Cerebellar nuclear complex (tissue), 1 donor: ENCODE results near the gene SLC2A5.
"Not testable (repeated sequence)": the region's sequence is repeated elsewhere in the genome, so short reads cannot be mapped to it uniquely, and the experiment has no call there.

Source experiments
- DNase-seq, 2 experiments: peaks; one replicate each; lab custom pipeline; 2025; lab: John Stamatoyannopoulos, UW

Gene SLC2A5

GRCh38 chr1:9004700-9005394, 64.6 kb downstream of the SLC2A5 start:
- DNase-seq = no peak

- DNase-seq = no peak
Measured at GRCh38 chr1:9004031-9004699, 65.3 kb downstream of the SLC2A5 start.

DNA sequence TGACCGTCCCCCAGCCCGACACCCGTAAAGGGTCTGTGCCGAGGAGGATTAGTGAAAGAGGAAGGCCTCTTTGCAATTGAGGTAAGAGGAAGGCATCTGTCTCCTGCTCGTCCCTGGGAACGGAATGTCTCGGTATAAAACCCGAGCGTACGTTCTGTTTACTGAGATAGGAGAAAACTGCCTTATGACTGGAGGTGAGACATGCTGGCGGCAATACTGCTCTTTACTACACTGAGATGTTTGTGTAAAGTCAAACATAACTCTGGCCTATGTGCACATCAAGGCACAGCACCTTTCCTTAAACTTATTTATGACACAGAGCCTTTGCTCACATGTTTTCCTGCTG, 67.2 kb downstream of the SLC2A5 start:
- not testable (repeated sequence) for DNase-seq

DNA sequence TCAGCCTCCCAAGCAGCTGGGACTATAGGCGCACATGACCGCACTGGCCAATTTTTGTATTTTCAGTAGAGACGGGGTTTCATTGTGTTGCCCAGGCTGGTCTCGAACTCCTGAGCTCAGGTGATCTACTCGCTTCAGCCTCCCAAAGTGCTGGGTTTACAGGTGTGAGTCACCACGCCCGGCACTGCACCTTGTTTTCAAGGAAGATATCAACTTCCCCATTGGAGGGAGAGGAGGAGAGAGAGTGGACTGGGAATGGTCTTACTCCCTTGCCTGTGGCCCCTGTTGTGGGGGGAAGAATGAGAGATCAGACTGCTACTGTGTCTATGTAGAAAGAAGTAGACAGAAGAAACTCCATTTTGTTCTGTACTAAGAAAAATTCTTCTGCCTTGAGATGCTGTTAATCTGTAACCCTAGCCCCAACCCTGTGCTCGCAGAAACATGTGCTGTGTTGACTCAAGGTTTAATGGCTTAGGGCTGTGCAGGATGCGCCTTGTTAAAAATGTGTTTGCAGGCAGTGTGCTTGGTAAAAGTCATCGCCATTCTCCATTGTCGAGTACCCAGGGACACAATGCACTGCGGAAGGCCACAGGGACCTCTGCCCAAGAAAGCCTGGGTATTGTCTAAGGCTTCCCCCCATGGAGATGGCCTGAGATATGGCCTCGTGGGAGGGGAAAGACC, 67.8 kb downstream of the SLC2A5 start:
- DNase-seq = not testable (repeated sequence)

- DNase-seq = not testable (repeated sequence)
Measured at GRCh38 chr1:8993962-8994675, 75.3 kb downstream of the SLC2A5 start.

DNA sequence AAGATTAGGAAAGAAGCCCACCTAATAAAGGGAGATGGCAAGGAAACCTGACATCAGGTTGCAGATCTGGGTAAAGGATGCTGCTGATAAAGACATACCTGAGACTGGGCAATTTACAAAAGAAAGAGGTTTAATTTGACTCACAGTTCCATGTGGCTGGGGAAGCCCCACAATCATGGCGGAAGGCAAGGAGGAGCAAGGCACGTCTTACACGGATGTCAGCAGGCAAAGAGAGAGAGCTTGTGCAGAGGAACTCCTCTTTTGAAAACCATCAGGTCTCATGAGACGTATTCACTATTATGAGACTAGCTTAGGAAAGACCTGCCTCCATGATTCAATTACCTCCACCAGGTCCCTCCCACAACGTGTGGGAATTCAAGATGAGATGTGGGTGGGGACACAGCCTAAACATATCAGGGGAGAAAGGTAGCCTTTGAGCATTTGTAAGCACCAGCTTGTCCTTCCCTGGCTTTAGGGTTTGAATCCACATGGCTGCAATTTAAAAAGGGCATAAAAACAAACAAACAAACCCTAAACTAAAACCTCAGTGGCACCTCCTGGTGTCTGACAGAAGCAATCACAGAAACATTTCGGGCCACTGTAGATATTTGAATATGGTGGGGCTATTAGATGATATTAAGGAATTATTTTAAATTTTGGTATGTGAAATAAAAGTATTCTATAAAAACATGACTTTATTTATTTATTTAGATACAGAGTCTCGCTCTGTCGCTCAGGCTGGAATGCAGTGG, 76.3 kb downstream of the SLC2A5 start:
- no peak for DNase-seq

DNA sequence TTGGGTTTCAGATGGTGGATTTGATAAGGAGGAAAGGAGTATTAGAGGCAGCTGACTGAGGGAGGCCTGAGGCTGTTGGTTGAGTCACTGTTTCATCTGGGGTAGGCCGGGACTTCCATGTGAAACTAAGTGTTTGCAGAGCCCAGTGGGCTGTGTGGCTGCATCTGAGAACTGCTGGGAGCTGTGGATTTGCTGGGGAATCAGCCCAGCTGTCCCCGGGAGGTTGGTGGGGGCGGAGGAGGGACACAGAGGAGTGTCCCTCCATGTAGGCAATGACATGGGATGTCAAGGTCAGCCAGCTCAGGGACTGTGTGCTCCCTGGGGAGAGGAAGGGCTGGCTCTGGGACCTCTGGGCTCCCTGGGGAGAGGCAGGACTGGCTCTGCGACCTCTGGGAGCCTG, 79.6 kb downstream of the SLC2A5 start:
- DNase-seq = no peak

- DNase-seq = no peak
Measured at GRCh38 chr1:8989061-8989460, 80.4 kb downstream of the SLC2A5 start.

DNA sequence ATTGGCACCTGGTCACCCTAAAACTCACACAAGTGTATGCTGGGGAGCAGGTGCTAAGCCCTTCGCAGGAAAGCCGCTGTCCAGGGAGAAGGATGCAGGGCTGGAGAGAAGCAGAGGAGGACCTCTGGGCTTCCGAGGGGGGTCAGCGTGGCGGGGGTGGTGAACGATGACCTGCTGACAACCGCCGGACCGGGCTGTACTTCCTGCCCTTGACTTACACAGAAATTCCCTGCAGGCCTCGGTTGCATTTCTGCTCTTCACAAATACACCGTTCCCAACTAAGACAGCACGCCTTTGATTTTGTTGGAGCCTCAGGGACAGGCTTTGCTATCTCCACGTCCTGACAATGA, 80.8 kb downstream of the SLC2A5 start:
- DNase-seq = no peak

DNA sequence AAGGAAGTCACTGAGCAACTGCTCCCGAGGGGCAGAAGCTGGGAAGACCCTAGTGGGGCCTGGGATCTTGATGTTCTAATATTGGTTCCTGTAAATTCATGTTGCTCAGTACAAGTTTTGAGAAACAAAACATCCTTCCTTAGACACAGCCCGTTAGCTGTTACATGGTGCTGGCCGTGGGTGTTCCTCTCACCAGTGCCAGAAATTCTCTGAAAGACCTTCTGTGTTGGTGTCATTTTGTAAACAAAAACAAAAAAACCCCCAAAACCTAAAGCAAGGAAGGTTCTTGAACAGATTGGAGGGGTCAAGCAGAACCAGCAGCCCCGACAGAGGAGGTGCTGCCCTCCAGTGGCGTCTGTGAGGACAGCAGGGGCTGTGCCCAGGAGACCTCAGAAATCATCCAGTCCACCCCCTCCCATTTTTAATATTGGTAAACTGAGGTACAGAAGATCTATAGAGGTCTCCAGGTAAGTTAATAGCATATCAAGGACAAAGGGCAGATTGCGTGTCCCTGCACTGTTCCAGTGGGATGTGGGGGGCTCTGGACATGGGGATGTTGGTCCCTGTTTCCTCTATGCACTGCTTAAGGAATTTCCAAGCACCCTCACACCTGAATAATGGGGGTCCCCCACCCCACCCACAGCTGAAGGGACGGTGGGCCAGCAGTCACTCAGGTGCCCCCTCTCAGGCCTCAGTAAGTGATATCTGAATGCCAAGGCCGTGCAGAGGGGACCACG, 81.4 kb downstream of the SLC2A5 start:
- DNase-seq = peak in 1 of 2 experiments; percentile 1

DNA sequence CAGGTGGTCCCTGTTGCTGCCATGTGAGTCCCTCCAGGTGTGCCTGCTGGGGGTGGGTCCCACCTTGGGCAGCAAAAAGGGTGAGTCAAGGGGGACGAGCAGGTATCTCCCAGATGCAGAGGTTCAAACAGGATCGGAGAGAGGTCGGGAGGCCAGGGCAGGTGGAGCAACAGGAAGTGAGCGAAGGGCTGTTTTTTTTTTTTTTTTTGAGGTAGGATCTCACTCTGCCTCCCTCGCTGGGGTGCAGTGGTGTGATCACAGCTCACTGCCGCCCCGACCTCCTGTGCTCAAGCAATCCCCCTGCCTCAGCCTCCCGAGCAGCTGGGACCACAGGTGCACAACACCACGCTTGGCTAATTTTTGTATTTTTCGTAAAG, 82.6 kb downstream of the SLC2A5 start:
- no peak for DNase-seq

GRCh38 chr1:8985915-8986813, 83.3 kb downstream of the SLC2A5 start:
- no peak for DNase-seq
